ENCODE results near the gene SPAG6.

SPAG6 gene

DNA sequence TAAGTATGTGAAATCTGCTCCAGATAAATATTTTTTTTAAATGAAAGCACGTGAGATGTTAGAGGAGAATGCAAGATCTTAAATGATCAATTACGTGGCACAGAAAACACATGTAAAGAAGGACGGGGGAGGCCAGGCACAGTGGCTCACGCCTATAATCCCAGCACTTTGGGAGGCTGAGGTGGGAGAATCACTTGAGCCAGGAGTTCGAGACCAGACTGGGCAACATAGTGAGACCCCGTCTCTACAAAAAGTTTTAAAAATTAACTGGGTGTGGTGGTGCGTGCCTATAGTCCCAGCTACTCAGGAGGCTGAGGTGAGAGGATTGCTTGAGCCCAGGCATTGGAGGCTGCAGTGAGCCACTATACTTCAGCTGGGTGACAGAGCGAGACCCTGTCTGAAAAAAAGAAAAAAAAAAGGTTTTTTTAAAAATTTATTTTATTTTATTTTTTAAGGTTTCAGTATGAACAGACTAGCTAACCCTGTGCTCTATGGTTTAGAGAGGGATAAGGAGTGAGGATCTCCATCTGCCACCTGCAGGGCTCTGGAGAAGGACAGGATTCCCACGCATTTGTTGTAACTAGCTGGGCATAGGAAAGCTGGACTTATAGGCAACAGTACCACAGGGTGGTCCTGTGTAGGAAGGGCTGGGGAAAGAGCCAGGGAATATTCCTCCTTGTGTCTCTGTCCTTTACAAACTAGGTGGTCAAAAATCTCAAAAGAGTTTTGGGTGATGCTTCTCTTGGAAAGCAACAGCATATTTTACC lies 113.2 kb downstream of the SPAG6 start:
- H3K27ac ChIP-seq = no peak overlapping the region
- CTCF ChIA-PET = interaction anchor here (0.6 kb wide), 2 partner anchors 20 to 400 kb away, joined by 3 to 4 read pairs; no protein-coding TSS in a partner anchor
- POLR2A ChIA-PET (ENCODE audit: low non-redundant PET) = no interaction called here
- DNase-seq (ENCODE audit: low spot score) = no peak
- TF ChIP-seq, protein P1, sequence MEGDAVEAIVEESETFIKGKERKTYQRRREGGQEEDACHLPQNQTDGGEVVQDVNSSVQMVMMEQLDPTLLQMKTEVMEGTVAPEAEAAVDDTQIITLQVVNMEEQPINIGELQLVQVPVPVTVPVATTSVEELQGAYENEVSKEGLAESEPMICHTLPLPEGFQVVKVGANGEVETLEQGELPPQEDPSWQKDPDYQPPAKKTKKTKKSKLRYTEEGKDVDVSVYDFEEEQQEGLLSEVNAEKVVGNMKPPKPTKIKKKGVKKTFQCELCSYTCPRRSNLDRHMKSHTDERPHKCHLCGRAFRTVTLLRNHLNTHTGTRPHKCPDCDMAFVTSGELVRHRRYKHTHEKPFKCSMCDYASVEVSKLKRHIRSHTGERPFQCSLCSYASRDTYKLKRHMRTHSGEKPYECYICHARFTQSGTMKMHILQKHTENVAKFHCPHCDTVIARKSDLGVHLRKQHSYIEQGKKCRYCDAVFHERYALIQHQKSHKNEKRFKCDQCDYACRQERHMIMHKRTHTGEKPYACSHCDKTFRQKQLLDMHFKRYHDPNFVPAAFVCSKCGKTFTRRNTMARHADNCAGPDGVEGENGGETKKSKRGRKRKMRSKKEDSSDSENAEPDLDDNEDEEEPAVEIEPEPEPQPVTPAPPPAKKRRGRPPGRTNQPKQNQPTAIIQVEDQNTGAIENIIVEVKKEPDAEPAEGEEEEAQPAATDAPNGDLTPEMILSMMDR (conservative IDR thresholded peaks at IDR 0.05; ENCODE audit: low read depth) = no peak

DNA sequence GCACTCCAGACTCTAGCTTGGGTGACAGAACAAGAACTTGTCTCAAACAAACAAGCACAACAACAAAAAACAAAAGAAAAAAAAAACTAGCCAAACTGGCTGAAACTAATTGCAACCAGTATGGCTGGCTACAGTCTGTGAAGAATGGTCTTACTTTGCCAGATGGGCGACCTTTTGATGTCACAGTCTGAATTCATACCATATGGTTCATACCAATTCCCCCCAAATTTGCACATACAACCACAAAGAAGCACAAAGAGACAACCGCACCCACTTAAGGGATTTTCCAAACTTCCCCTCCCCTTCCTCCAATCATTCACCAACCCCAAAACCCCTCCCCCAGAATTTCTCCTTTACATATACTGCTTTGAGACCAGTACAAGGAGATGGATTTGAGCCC lies 114.2 kb downstream of the SPAG6 start:
- H3K27ac ChIP-seq = no peak overlapping the region
- CTCF ChIA-PET = no interaction called here
- no peak for DNase-seq (ENCODE audit: low spot score)
- TF ChIP-seq, protein P1 (conservative IDR thresholded peaks at IDR 0.05; ENCODE audit: low read depth) = no peak
- POLR2A ChIA-PET (ENCODE audit: low non-redundant PET) = no interaction called here

DNA sequence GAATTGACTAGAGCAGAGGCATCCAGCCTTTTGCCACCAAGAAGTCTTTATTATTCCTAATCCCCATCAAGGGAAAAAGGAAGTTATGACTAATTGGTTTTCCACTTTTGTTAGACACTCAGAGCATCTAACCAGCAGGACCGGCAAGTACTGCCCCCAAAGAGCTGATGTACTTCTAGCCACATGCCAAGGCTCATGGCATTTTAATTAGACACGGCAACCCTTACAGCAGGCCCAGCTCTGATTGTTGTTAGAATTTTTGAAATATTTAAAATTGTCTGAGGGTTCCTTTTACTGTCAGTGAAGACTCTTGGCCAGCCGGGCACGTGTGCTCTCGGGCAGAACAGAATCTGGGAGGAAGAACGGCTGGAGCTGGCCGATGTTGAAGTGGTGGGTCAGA lies 114.8 kb downstream of the SPAG6 start:
- TF ChIP-seq, protein P1 (conservative IDR thresholded peaks at IDR 0.05; ENCODE audit: low read depth) = no peak
- POLR2A ChIA-PET (ENCODE audit: low non-redundant PET) = no interaction called here
- no peak overlapping the region for H3K27ac ChIP-seq
- CTCF ChIA-PET = interaction anchor here (0.6 to 0.7 kb wide), 2 partner anchors 120 to 325 kb away, joined by 3 to 4 read pairs; no protein-coding TSS in a partner anchor
- DNase-seq (ENCODE audit: low spot score) = no peak

DNA sequence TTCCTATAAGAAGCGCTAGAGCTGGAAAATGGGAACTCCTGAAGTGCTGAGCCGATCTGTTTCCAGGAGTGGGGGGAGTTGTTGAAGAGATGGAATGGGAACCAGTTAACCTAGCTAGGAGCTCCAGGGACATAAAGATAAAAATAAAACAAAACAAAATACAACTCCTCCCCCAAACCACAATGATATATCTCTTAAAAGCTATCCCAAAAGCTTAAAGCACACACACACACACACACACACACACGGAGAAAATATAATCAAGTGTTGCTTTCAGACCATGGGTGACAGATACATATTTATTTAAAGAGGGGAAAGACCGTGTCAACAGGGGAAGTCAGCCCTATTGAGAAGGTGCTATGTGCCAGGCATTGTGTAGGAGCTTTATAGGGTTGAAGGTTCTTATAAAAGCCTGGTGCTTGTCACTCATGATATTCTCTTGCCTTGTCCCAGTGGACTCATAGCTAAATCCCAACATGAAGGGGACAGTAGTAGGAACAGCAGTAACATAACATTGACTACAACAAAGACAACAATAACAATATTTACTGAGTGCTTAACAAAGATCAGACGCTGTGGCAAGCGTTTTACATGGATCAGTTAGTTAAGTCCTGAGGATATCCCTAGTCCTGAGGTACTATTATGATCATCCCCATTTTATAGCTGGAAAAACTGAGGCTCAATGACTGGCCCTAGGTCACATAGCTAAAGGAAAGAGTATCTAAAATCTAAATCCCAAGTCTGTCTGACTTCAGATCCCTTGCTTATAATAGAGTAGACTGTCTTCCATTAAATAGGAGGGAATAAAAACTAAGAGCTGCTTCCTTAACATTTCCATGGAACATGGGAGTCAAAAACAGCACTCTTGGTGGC lies 115.5 kb downstream of the SPAG6 start:
- DNase-seq (ENCODE audit: low spot score) = no peak
- CTCF ChIA-PET = interaction anchor here (0.6 to 0.7 kb wide), 2 partner anchors 119 to 326 kb away, joined by 3 to 4 read pairs; no protein-coding TSS in a partner anchor

DNA sequence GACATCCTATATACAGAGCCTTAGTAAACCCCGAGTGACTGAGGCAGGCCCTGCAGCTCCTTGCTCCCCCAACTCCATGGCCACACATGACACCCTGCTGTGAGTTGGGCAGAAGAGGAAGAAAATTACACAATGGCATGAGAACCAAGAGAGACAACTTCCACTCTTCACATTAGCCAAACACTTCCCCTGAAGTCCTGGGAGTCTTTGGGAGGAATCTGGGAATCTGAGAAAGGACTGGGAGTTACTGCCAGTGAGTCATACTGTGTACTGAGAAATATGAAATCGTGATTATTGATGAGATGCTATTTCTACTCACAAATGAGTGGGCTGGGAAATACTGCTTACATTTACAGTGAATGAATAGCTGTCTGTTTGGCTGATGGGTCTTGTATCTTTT lies 116.6 kb downstream of the SPAG6 start:
- no peak overlapping the region for H3K27ac ChIP-seq
- ChIA-PET CTCF (no interaction called here), POLR2A (ENCODE audit: low non-redundant PET) (no interaction called here)
- DNase-seq (ENCODE audit: low spot score) = no peak
- TF ChIP-seq, protein P1 (conservative IDR thresholded peaks at IDR 0.05; ENCODE audit: low read depth) = no peak

More for the DNA sequence above, 115.5 kb downstream of the SPAG6 start:
- TF ChIP-seq, protein P1 (conservative IDR thresholded peaks at IDR 0.05; ENCODE audit: low read depth) = no peak
- H3K27ac ChIP-seq = no peak overlapping the region
- POLR2A ChIA-PET (ENCODE audit: low non-redundant PET) = no interaction called here

DNA sequence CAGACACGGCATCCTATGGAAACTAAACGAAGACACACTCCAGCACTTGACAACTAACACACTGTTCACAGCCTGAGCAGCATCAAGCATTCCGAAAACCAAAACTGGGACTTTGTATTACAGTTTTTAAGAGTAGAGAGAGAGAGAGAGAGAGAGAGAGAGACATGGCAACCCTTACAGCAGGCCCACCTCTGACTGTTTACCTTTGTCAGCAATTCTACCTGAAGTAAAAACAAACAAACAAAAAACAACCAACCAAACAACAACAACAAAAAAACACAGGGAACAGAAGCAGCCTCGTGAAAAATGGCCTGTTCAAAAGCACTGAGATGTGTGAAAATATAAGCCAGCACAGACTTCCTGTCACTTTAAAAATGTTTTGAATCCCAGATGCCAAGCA lies 118.0 kb downstream of the SPAG6 start:
- CTCF ChIA-PET = no interaction called here
- DNase-seq (ENCODE audit: low spot score) = no peak
- TF ChIP-seq, protein P1 (conservative IDR thresholded peaks at IDR 0.05; ENCODE audit: low read depth) = no peak
- POLR2A ChIA-PET (ENCODE audit: low non-redundant PET) = no interaction called here
- no peak overlapping the region for H3K27ac ChIP-seq

Data from RWPE1 (cell line).